GM12878 (cell line): ENCODE results near the gene AGMAT. TPM values are rescaled to one million over a fixed set of nuclear protein-coding genes. Genes with fewer than 3 reads are reported as not detected.

Experiments used
- CHD1 ChIP-seq: IDR thresholded peaks from 2 replicates; pipeline ENCODE4 v1.6.1; 2012; ENCODE audit warnings: low read depth, low read length, improper control_type of control experiment
- E2F4 ChIP-seq: IDR thresholded peaks from 2 replicates; pipeline ENCODE4 v1.6.1; 2012; ENCODE audit warnings: low read depth, low read length, improper control_type of control experiment
- FOS ChIP-seq: IDR thresholded peaks from 3 replicates; pipeline ENCODE4 v1.6.1; 2011; ENCODE audit warnings: borderline replicate concordance; ENCODE audit not compliant: insufficient read length; ENCODE audit errors: extremely low read depth
- GATAD2B ChIP-seq: fragments of 450-650 bp; conservative IDR thresholded peaks from 2 replicates; pipeline ENCODE4 v1.6.1; 2017; ENCODE audit warnings: low read depth, mild to moderate bottlenecking, moderate library complexity
- HDAC6 ChIP-seq: fragments of 200-600 bp; sonication (generic); IDR thresholded peaks from one replicate; pipeline ENCODE4 v1.8.0; 2017; ENCODE audit warnings: antibody characterized with exemption; ENCODE audit not compliant: unreplicated experiment
- NFYB ChIP-seq: IDR thresholded peaks from 2 replicates; pipeline ENCODE4 v1.6.1; 2011; ENCODE audit warnings: low read depth, mild to moderate bottlenecking, low read length, improper control_type of control experiment, moderate library complexity; ENCODE audit not compliant: insufficient read depth
- NR2C1 ChIP-seq: fragments of 450-650 bp; IDR thresholded peaks from 2 replicates; pipeline ENCODE4 v1.6.1; 2017; ENCODE audit warnings: antibody characterized with exemption, mild to moderate bottlenecking, moderate library complexity
- RAD21 ChIP-seq: IDR thresholded peaks from 2 replicates; pipeline ENCODE4 v1.6.1; 2011; ENCODE audit warnings: mild to moderate bottlenecking, low read depth, low read length, moderate library complexity; ENCODE audit not compliant: insufficient read depth
- RB1 ChIP-seq: fragments of 450-650 bp; formaldehyde crosslinking; IDR thresholded peaks from 2 replicates; pipeline ENCODE4 v1.6.1; 2017; ENCODE audit warnings: mild to moderate bottlenecking, borderline replicate concordance
- SIX5 ChIP-seq: IDR thresholded peaks from 2 replicates; pipeline ENCODE4 v1.6.1; 2011; ENCODE audit warnings: mild to moderate bottlenecking, low read depth, low read length, moderate library complexity; ENCODE audit not compliant: severe bottlenecking
- SKIL ChIP-seq: fragments of 450-650 bp; IDR thresholded peaks from 2 replicates; pipeline ENCODE4 v1.6.1; 2017; ENCODE audit warnings: mild to moderate bottlenecking, low read depth, inconsistent platforms; ENCODE audit not compliant: poor library complexity, severe bottlenecking
- TCF3 ChIP-seq: IDR thresholded peaks from 2 replicates; pipeline ENCODE4 v1.6.1; 2012; ENCODE audit warnings: low read depth, mild to moderate bottlenecking, low read length, borderline replicate concordance; ENCODE audit not compliant: insufficient read depth
- USF2 ChIP-seq: IDR thresholded peaks from 2 replicates; pipeline ENCODE4 v1.6.1; 2011; ENCODE audit warnings: low read depth, low read length, improper control_type of control experiment, borderline replicate concordance
- ZBTB4 ChIP-seq: fragments of 450-650 bp; formaldehyde crosslinking; IDR thresholded peaks from 2 replicates; pipeline ENCODE4 v1.4.0; 2022; ENCODE audit warnings: mild to moderate bottlenecking, moderate library complexity
- ZNF274 ChIP-seq: IDR thresholded peaks from one replicate; pipeline ENCODE4 v1.8.0; 2011; ENCODE audit not compliant: insufficient read length, insufficient read depth
- ZNF687 ChIP-seq: fragments of 450-650 bp; IDR thresholded peaks from 2 replicates; pipeline ENCODE4 v1.6.1; 2017; ENCODE audit warnings: mild to moderate bottlenecking, moderate library complexity
- polyA plus RNA-seq, 11 experiments: library from polyadenylated mRNA; depleted of rRNA in 4 of 11; unstranded in 6 of 11; stranded (reverse) in 5 of 11; fragments of >200 nt; fragmentation: Nextera tagmentation in 4 of 11; fragmentation: Illumina TruSeq in 1 of 11; extraction: Ambion mirVana in 4 of 11; extraction: Trizol in 1 of 11; gene quantifications; 1 replicate in 1 of 11; 2 replicates in 10 of 11; pipeline versions ENCODE4 v1.2.1 to v1.2.3, GENCODE V29; 2011 to 2016; ENCODE audit warnings: inconsistent platforms in 2 of 11, missing spikeins in 2 of 11, low read depth in 1 of 11
- total RNA-seq, 4 experiments: library from RNA; depleted of rRNA in 3 of 4; stranded (reverse); fragments of >200 nt in 3 of 4; fragmentation: Illumina TruSeq in 1 of 4; extraction: Trizol in 1 of 4; gene quantifications; 2 replicates each; pipeline versions ENCODE4 v1.2.1 to v1.2.3, GENCODE V29; 2013 to 2021

The AGMAT gene
- total and polyA plus RNA-seq, 10 of the 15 experiments (the other 5 are each of a cell fraction or from before 2014, with no cell fraction given): 0.47 to 7.9 (median 4.7) TPM

- TF ChIP-seq SIX5: no peak
- TF ChIP-seq RB1: 0 out of 2 replicates have a peak, but pooled peaks have one; percentile 62
- TF ChIP-seq HDAC6: peak; percentile 50
- TF ChIP-seq ZBTB4: no peak
- no peak for TF ChIP-seq FOS
- no peak for TF ChIP-seq SKIL
- TF ChIP-seq ZNF274: no peak
- no peak for TF ChIP-seq E2F4
- TF ChIP-seq GATAD2B: peak; percentile 96
- TF ChIP-seq RAD21: no peak
- TF ChIP-seq NR2C1: no peak; the same call in 1 of the 2 replicates
- no peak for TF ChIP-seq CHD1
- TF ChIP-seq TCF3: 0 out of 2 replicates have a peak, but pooled peaks have one; percentile 11
- TF ChIP-seq USF2: no peak
- TF ChIP-seq NFYB: no peak
- peak; percentile 86 for TF ChIP-seq ZNF687
Measured at GRCh38 chr1:15584489-15585363, at the start of gene AGMAT (continued).
